COLO668 (cell line): ENCODE data around the gene BOLA2B.
"Not testable (repeated sequence)": the region's sequence is repeated elsewhere in the genome, so short reads cannot be mapped to it uniquely, and the experiment has no call there.

Experiments
- DNase-seq: peaks from one replicate; lab custom pipeline; 2025; ENCODE audit not compliant: unreplicated experiment; lab: John Stamatoyannopoulos, UW

Gene BOLA2B

DNA sequence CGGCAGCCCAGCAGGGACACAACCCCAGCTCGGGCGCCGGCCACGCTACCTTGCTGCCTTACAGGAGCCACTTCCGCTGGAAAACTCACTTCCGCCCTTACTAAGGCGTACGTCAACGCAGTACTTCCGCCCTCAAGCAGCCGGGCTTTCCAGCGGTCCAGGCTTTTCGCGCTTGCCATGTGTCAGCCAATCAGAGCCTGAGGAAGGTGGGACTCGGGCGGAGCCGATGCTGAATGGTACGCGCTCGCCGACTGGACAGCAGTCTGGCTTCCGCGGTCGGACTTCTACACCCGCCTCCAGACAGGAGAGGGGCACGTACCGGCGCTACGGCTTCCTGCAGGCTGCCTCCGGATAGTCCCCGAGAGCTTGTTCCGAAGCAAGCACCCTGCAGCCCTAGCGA lies at the start of gene BOLA2B, which contains the start of gene SLX1A:
Gene BOLA2B (minus strand): TSS at position 52 of the 400 bp plus-strand sequence. CDS start 71 bp downstream, outside the sequence.
Gene SLX1A (plus strand): TSS at position 261 of the 400 bp plus-strand sequence. CDS start 210 bp downstream, outside the sequence.
- not testable (repeated sequence) for DNase-seq

DNA sequence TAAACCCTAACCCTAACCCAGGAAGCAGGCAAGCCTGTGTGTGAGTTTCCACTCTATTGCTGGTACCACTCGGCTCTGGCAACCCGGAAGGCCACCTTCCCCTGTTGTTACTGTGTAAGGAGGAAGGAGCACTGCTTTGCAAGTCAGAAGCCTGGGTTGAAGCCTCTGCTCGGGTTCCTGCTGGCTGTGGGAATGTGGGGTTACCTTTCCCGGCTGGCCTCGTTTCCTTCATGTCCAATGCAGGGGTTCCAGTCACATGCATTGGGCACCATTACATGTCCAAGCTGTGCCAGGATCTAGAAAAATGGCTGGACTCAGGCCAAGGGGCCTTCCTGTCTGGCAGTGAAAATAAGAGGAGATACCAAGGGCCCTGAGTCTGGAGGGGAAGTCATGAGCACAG lies 23.6 kb upstream of the BOLA2B start:
- not testable (repeated sequence) for DNase-seq

GRCh38 chr16:30211414-30211813 lies 17.9 kb upstream of the BOLA2B start:
- DNase-seq = not testable (repeated sequence)

DNA sequence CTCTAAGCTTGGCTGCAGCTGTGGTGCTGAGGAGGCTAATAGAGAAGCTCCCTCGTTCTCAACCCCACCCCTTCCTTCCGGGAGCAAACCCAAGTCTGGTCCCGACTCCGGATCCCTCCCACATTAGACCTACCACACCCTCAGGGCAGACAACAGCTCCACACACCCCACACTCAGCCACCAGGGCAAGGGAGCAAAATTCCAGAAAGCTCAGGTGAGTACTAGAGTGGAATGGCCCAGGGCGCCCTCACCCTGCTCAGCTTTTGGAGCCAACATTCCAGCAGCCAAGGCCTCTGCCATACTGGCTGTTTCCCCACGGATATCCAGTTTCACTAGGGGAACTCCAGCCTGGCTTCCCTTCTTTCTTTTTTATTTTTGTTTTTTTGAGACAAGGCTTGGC lies 15.6 kb upstream of the BOLA2B start:
- DNase-seq = not testable (repeated sequence)

GRCh38 chr16:30207063-30207704 lies 13.7 kb upstream of the BOLA2B start:
- DNase-seq = not testable (repeated sequence)

- not testable (repeated sequence) for DNase-seq
Observed at GRCh38 chr16:30206252-30206651, 12.8 kb upstream of the BOLA2B start.

GRCh38 chr16:30205541-30206236 lies 12.2 kb upstream of the BOLA2B start:
- DNase-seq = not testable (repeated sequence)

- not testable (repeated sequence) for DNase-seq
Observed at GRCh38 chr16:30199608-30200343, 6.3 kb upstream of the BOLA2B start.

GRCh38 chr16:30199049-30199448 lies 5.6 kb upstream of the BOLA2B start, which contains the start of gene SULT1A3:
SULT1A3 (plus strand) TSS chr16:30199255; CDS start chr16:30200729, 1,474 bp downstream.
- not testable (repeated sequence) for DNase-seq

GRCh38 chr16:30197001-30197400 lies 3.5 kb upstream of the BOLA2B start:
- DNase-seq = not testable (repeated sequence)

DNA sequence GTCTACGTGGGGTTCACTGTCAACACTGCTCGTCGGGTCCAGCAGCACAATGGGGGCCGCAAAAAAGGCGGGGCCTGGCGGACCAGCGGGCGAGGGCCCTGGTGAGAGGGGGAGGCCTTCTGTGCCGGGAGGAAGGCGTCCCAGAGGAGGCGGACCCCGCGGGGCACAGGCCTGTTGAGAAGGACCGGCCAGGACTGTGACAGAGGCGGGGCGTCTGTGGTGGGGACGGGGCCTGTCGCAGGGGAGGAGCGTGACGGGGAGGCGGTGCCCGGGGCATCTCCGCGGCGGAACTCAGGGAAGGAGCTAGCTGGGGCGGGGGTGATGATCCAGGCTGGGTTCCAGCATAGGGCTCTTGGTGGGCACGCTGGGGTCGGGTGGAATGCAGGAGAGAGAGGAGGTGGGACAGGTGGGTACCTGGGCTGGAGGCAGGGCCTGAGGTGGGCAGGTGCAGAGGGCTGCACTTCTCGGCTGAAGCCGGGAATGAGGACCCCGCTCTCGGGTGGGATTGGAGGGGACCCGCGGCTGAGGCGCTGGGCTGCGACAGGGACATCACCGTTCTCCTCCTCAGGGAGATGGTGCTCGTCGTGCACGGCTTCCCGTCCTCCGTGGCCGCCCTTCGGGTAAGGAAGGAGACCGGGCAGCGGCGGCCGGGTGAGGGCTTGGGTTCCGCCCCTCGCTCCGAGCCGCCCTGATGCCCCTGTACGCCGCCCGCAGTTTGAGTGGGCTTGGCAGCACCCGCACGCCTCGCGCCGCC lies 883 bp upstream of the BOLA2B start:
- not testable (repeated sequence) for DNase-seq

DNA sequence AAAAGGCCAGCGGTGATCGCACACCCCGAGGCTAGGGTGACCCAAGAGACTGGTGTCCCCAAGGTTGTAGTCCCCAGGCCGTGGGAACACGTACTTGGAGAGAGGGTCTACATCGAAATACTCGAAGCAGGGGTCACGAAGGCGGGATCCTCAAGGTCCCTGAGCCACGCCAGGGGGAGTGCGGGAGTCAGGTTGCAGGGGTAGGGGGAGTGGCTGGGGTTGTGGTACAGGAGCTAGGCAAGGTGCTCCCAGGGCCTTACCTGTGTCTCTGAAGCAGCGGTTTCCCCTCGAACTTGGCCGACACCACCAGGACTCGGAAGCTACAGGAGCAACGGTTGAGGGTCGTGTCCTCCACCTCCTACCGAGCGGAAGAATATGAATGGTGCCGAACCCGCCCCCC lies 368 bp downstream of the BOLA2B start:
- not testable (repeated sequence) for DNase-seq

GRCh38 chr16:30191158-30191557 lies 2.3 kb downstream of the BOLA2B start:
- not testable (repeated sequence) for DNase-seq

GRCh38 chr16:30187971-30188561 lies 5.4 kb downstream of the BOLA2B start:
- DNase-seq = no peak

GRCh38 chr16:30187556-30187865 lies 6.0 kb downstream of the BOLA2B start:
- no peak for DNase-seq

DNA sequence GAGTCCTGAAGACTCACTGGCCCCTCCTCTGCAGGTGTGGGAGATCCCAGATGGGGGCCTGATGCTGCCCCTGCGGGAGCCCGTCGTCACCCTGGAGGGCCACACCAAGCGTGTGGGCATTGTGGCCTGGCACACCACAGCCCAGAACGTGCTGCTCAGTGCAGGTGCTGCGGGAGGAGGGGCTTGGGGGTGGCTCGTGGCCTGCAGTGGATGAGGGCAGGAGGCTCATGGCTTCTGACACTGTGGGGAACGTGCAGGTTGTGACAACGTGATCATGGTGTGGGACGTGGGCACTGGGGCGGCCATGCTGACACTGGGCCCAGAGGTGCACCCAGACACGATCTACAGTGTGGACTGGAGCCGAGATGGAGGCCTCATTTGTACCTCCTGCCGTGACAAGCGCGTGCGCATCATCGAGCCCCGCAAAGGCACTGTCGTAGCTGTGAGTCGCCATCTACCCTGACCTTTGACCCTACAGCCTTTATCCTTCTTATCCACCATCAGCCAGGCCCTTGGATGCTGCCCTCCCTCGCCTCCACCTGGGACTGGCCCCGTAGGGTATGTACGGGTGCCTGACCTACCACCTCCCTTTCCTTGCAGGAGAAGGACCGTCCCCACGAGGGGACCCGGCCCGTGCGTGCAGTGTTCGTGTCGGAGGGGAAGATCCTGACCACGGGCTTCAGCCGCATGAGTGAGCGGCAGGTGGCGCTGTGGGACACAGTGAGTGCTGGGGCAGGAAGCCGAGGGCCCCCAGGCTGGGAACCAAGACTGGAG lies 6.5 kb downstream of the BOLA2B start:
- peak; percentile 52 for DNase-seq

DNA sequence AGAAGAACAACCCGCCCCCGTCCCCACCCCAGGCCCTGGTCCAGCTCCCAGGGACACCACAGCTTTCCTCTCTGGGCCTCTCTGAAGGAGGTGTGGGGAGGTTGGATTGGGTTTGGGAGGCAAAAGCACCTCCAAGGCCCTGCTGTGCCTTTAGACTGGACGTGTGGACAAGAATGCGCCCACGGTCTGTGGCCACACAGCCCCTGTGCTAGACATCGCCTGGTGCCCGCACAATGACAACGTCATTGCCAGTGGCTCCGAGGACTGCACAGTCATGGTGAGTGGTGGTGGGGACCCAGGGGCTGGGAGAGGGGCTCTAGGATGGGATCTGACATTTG lies 7.1 kb downstream of the BOLA2B start:
- no peak for DNase-seq

DNA sequence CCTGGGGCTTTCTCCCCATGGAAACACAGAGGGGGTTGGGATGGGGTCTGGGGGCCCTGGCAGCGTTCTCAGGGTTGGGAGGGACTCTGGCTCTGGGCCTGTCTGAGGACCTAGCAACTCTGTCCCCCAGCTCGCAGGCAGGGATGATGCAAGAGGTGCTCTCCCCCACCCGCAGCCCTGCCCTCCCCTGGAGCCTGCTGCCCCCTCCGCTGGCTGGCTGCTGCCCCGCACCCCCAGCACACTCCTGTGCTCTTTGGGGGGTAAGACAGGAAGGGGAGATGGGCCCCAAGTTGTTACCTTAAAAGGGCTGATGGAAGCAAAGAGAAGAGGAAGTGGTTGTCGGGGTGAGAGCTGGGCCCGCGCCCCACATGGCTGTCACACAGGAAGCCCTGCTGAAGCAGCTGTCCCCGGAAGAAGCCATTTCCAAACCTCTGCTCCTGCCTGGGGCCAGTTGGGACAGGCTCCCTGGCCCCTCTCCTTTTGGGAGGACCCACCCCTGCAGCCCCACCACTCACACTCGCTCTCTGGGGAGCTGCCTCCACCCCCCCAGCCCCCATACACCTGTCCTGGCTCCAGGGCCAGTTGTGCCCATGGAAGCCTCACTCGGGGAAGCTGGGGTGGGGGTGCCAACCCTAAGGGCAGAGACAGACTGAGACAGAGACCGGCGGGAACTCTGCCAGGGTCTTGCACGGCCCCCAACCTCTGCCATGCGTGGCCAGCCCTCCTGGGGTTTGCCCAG lies 7.6 kb downstream of the BOLA2B start:
- DNase-seq = no peak
